Measurements from ENCODE around the gene EFCAB10.

GRCh38 chr7:105623906-105624305 lies 42.6 kb upstream of the EFCAB10 start:
- TF ChIP-seq POLR2A (IDR thresholded peaks at IDR 0.05), result no peak
- TF ChIP-seq CTCF (IDR thresholded peaks at IDR 0.05), result no peak
